Measurements from ENCODE around the gene CCNG2. TPM values are rescaled to one million over a fixed set of nuclear protein-coding genes. Genes with fewer than 3 reads are reported as not detected.

Gene CCNG2
- total RNA-seq, 1 experiment from 2014 or later, result 38.8 TPM

DNA sequence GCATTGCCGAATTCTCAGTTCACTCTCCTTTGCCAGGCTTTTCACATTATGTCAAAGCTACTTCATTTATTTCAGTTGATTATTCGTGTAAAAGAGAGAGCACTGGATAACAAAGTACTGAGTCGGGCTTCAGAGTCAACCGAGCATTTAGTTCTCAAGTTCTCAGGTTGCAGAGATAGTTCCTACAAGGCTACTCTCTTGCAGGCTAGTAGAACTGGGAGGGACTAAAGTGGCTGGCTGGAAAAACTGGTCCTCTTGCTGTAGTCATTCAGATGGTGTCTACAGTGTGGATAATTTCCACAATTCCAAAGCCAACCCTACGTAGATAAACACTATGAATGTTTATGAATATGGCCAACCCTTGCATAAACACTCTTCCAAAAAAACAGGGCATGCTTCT, 4.6 kb upstream of the CCNG2 start:
- Histone ChIP-seq H3K9me3 (ENCODE audit: low read length) (no peaks in the 10 kb centered on the region), H3K79me2 (ENCODE audit: low read length) (peaks cover 2% of the 10 kb centered on the region; the same call in 1 of the 2 replicates), H3K4me1 (ENCODE audit: low read length) (peaks cover 51% of the 10 kb centered on the region), H3K9me2 (replicated peaks; ENCODE audit: insufficient read depth, low read length) (no peaks in the 10 kb centered on the region), H3K36me3 (ENCODE audit: insufficient read depth, low read length) (no peaks in the 10 kb centered on the region), H3K4me2 (ENCODE audit: low read depth, low read length, poor library complexity, severe bottlenecking) (peak overlapping the region; percentile 89), H3K9ac (ENCODE audit: low read length) (peak overlapping the region; percentile 23; the same call in 1 of the 2 replicates), H2AFZ (ENCODE audit: low read length) (no peak overlapping the region), H4K20me1 (ENCODE audit: insufficient read depth, low read depth, low read length) (no peaks in the 10 kb centered on the region), H3K27ac (ENCODE audit: low read length) (peak overlapping the region; percentile 99), H3K27me3 (ENCODE audit: low read length) (no peaks in the 10 kb centered on the region), H3K4me3 (ENCODE audit: low read length) (no peak overlapping the region)
- peak; percentile 68 for DNase-seq

- no peaks in the 10 kb centered on the region for H3K9me2 ChIP-seq (replicated peaks; ENCODE audit: insufficient read depth, low read length)
- peak overlapping the region; percentile 89 for H3K4me2 ChIP-seq (ENCODE audit: low read depth, low read length, poor library complexity, severe bottlenecking)
- no peaks in the 10 kb centered on the region; the same call in 1 of the 2 replicates for H4K20me1 ChIP-seq (ENCODE audit: insufficient read depth, low read depth, low read length)
- DNase-seq, result peak; percentile 63
- H3K9me3 ChIP-seq (ENCODE audit: low read length), result no peaks in the 10 kb centered on the region
- peak overlapping the region; percentile 99 for H3K27ac ChIP-seq (ENCODE audit: low read length)
- H3K9ac ChIP-seq (ENCODE audit: low read length), result peak overlapping the region; percentile 59; the same call in 1 of the 2 replicates
- peaks cover 5% of the 10 kb centered on the region; the same call in 1 of the 2 replicates for H3K79me2 ChIP-seq (ENCODE audit: low read length)
- no peaks in the 10 kb centered on the region for H3K36me3 ChIP-seq (ENCODE audit: insufficient read depth, low read length)
- no peak overlapping the region for H3K4me3 ChIP-seq (ENCODE audit: low read length)
- no peaks in the 10 kb centered on the region for H3K27me3 ChIP-seq (ENCODE audit: low read length)
- H2AFZ ChIP-seq (ENCODE audit: low read length), result no peak overlapping the region
- peaks cover 46% of the 10 kb centered on the region for H3K4me1 ChIP-seq (ENCODE audit: low read length)
Observed at GRCh38 chr4:77153006-77153405, 4.0 kb upstream of the CCNG2 start.

DNA sequence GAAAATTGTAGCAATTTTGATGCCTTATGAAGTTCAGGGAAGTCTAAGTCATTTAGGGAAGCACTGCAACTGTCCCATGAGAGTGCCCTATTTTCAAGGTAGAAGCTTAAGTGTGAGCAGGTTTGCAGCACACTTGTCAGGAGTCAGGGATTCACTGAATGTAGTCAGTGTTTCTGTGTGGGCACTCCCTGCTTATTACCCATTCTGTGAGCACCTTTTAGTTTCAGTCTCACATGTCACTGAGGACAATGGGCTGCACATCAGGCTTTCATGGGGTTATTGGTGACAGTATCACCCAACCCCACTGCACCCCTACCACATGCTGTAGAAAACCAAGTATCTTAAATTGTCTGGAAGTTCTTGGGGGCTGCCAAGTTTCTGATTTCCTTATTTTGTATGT, 2.9 kb upstream of the CCNG2 start:
- Histone ChIP-seq H3K4me2 (ENCODE audit: low read depth, low read length, poor library complexity, severe bottlenecking) (peak overlapping the region; percentile 89), H2AFZ (ENCODE audit: low read length) (0 out of 2 replicates have a peak overlapping the region, but pooled peaks have one; percentile 14), H3K9me3 (ENCODE audit: low read length) (no peaks in the 10 kb centered on the region), H3K4me1 (ENCODE audit: low read length) (peaks cover 55% of the 10 kb centered on the region), H3K9ac (ENCODE audit: low read length) (peak overlapping the region; percentile 59), H3K27ac (ENCODE audit: low read length) (peak overlapping the region; percentile 99), H3K36me3 (ENCODE audit: insufficient read depth, low read length) (peaks cover 1% of the 10 kb centered on the region; the same call in 1 of the 2 replicates), H3K27me3 (ENCODE audit: low read length) (no peaks in the 10 kb centered on the region), H3K4me3 (ENCODE audit: low read length) (peak overlapping the region; percentile 58), H3K9me2 (replicated peaks; ENCODE audit: insufficient read depth, low read length) (no peaks in the 10 kb centered on the region), H3K79me2 (ENCODE audit: low read length) (peaks cover 16% of the 10 kb centered on the region; the same call in 1 of the 2 replicates), H4K20me1 (ENCODE audit: insufficient read depth, low read depth, low read length) (no peaks in the 10 kb centered on the region; the same call in 1 of the 2 replicates)
- peak; percentile 45 for DNase-seq

DNA sequence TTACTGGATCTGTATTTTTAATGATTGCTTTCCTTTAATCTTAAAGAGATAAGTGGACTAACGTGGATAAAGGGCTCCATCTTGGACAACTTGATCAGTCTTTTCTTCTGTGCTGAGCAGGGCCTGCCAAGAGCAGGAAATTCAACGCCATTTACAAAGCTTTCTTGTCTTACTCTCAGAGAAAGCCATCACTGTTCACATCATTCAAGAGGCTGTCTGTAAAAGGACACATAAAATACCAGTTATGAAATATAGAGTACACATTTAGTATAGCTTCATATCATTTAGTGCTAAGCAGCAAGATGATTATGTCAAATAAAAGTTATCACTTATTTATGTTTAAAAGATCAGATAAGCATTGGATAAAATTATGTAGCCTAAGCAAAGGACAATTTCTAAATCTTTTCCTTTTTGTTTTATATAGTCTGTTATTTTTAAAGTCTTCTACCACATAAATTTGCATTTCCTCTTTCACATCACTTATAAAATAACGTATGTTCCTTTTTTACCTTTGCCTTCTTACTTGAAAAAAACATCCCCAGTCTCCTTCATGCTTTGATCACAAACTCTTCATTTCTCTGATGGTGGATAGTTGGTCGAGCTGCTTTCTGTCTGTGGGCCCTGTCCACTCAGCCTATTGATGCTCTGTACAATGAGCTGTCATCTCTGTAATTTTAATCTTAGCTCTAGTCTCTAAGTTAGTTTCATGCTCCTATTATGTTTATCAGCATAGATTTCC, 2.1 kb upstream of the CCNG2 start:
- H3K9me2 ChIP-seq (replicated peaks; ENCODE audit: insufficient read depth, low read length), result no peaks in the 10 kb centered on the region
- peak overlapping the region; percentile 89 for H3K4me2 ChIP-seq (ENCODE audit: low read depth, low read length, poor library complexity, severe bottlenecking)
- peaks cover 8% of the 10 kb centered on the region; the same call in 1 of the 2 replicates for H3K36me3 ChIP-seq (ENCODE audit: insufficient read depth, low read length)
- H4K20me1 ChIP-seq (ENCODE audit: insufficient read depth, low read depth, low read length), result no peaks in the 10 kb centered on the region; the same call in 1 of the 2 replicates
- no peaks in the 10 kb centered on the region for H3K27me3 ChIP-seq (ENCODE audit: low read length)
- peak overlapping the region; percentile 99 for H3K27ac ChIP-seq (ENCODE audit: low read length)
- peak overlapping the region; percentile 58 for H3K4me3 ChIP-seq (ENCODE audit: low read length)
- H3K4me1 ChIP-seq (ENCODE audit: low read length), result peaks cover 62% of the 10 kb centered on the region
- no peak overlapping the region for H2AFZ ChIP-seq (ENCODE audit: low read length)
- no peaks in the 10 kb centered on the region for H3K9me3 ChIP-seq (ENCODE audit: low read length)
- DNase-seq, result peak; percentile 61
- H3K9ac ChIP-seq (ENCODE audit: low read length), result peak overlapping the region; percentile 68
- H3K79me2 ChIP-seq (ENCODE audit: low read length), result peaks cover 21% of the 10 kb centered on the region; the same call in 1 of the 2 replicates

DNA sequence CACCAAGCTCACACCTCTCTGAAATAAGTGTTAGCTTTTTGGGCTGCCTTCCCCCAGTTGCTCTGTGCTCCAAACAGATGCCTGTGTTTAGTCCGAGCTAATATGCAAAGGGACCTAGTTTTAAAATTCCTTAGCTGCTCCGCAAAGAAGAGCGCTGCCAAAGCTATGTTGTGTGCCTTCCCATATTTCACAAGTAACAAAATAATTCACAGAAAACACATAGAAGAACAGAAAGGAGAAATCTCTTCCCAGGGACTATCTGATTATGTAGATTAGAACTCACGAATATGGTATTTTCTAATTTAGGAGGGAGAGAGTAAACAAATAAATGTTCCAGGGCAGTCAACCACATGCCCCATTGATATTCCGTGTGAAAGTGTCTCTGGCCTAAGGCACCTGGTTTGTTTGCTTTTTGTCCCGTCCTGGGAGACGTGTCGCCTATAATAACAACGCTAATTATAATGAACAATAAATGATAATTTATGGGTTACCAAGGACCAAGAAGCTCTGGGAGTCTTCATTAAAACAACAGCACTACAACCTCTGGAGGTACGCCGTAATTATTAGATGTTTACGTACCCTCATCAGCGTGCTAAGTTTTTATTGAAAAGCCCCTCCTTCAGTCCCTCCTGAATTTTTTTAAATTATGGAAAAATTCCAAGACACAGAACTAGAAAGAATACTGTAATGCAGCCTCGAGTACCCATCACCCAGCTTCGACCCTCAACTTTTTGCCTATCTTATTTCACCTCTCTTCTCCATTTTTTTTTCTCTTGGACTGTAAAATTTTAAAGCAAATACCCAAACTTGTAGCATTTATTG, 1.2 kb upstream of the CCNG2 start:
- peak overlapping the region; percentile 68 for H3K9ac ChIP-seq (ENCODE audit: low read length)
- H3K4me1 ChIP-seq (ENCODE audit: low read length), result peaks cover 62% of the 10 kb centered on the region
- H3K4me3 ChIP-seq (ENCODE audit: low read length), result peak overlapping the region; percentile 58
- H3K4me2 ChIP-seq (ENCODE audit: low read depth, low read length, poor library complexity, severe bottlenecking), result peak overlapping the region; percentile 89
- peak; percentile 58 for DNase-seq
- H3K79me2 ChIP-seq (ENCODE audit: low read length), result peaks cover 21% of the 10 kb centered on the region; the same call in 1 of the 2 replicates
- H3K36me3 ChIP-seq (ENCODE audit: insufficient read depth, low read length), result peaks cover 12% of the 10 kb centered on the region
- H3K9me2 ChIP-seq (replicated peaks; ENCODE audit: insufficient read depth, low read length), result no peaks in the 10 kb centered on the region
- H3K27ac ChIP-seq (ENCODE audit: low read length), result peak overlapping the region; percentile 99
- H2AFZ ChIP-seq (ENCODE audit: low read length), result no peak overlapping the region
- H3K27me3 ChIP-seq (ENCODE audit: low read length), result no peaks in the 10 kb centered on the region
- no peaks in the 10 kb centered on the region; the same call in 1 of the 2 replicates for H4K20me1 ChIP-seq (ENCODE audit: insufficient read depth, low read depth, low read length)
- no peaks in the 10 kb centered on the region for H3K9me3 ChIP-seq (ENCODE audit: low read length)

DNA sequence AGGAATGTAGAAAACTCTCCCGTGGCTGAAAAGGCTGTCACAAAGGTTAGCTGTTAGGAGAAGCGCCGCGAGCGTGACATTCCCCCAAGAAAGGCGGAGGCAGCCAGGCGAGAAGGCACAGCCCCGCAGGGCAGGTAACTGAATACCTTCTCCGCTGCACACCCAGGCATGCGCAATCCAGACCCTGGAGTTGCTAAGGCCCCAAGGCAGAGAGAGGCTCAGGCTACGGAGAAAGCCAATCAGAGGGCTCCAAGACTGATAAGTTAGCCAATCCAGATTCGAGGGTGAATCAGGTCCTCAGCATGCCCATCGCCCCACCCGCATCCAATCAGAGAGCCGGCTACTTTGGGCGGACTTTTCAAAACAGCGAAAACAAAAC, 485 bp upstream of the CCNG2 start:
- no peaks in the 10 kb centered on the region for H3K9me2 ChIP-seq (replicated peaks; ENCODE audit: insufficient read depth, low read length)
- peaks cover 62% of the 10 kb centered on the region for H3K4me1 ChIP-seq (ENCODE audit: low read length)
- H3K36me3 ChIP-seq (ENCODE audit: insufficient read depth, low read length), result peaks cover 12% of the 10 kb centered on the region
- no peaks in the 10 kb centered on the region; the same call in 1 of the 2 replicates for H4K20me1 ChIP-seq (ENCODE audit: insufficient read depth, low read depth, low read length)
- no peaks in the 10 kb centered on the region for H3K9me3 ChIP-seq (ENCODE audit: low read length)
- H3K27me3 ChIP-seq (ENCODE audit: low read length), result no peaks in the 10 kb centered on the region
- DNase-seq, result peak; percentile 97
- H3K27ac ChIP-seq (ENCODE audit: low read length), result peak overlapping the region; percentile 99
- H2AFZ ChIP-seq (ENCODE audit: low read length), result peak overlapping the region; percentile 87; the same call in 1 of the 2 replicates
- peak overlapping the region; percentile 85 for H3K9ac ChIP-seq (ENCODE audit: low read length)
- peak overlapping the region; percentile 76 for H3K4me3 ChIP-seq (ENCODE audit: low read length)
- peak overlapping the region; percentile 89 for H3K4me2 ChIP-seq (ENCODE audit: low read depth, low read length, poor library complexity, severe bottlenecking)
- H3K79me2 ChIP-seq (ENCODE audit: low read length), result peaks cover 21% of the 10 kb centered on the region; the same call in 1 of the 2 replicates

- Histone ChIP-seq H2AFZ (ENCODE audit: low read length) (no peak overlapping the region), H3K4me2 (ENCODE audit: low read depth, low read length, poor library complexity, severe bottlenecking) (peak overlapping the region; percentile 84), H4K20me1 (ENCODE audit: insufficient read depth, low read depth, low read length) (no peaks in the 10 kb centered on the region; the same call in 1 of the 2 replicates), H3K79me2 (ENCODE audit: low read length) (peaks cover 21% of the 10 kb centered on the region; the same call in 1 of the 2 replicates), H3K9ac (ENCODE audit: low read length) (peak overlapping the region; percentile 85), H3K9me2 (replicated peaks; ENCODE audit: insufficient read depth, low read length) (no peaks in the 10 kb centered on the region), H3K4me3 (ENCODE audit: low read length) (peak overlapping the region; percentile 76), H3K9me3 (ENCODE audit: low read length) (no peaks in the 10 kb centered on the region), H3K4me1 (ENCODE audit: low read length) (peaks cover 50% of the 10 kb centered on the region), H3K27me3 (ENCODE audit: low read length) (no peaks in the 10 kb centered on the region), H3K27ac (ENCODE audit: low read length) (peak overlapping the region; percentile 89), H3K36me3 (ENCODE audit: insufficient read depth, low read length) (peaks cover 19% of the 10 kb centered on the region)
- peak; percentile 80 for DNase-seq
Observed at GRCh38 chr4:77157859-77158486, 966 bp downstream of the CCNG2 start.
